ENCODE results near the gene ISLR2. TPM values are rescaled to one million over a fixed set of nuclear protein-coding genes. Genes with fewer than 3 reads are reported as not detected.

ISLR2 gene
- total RNA-seq, 1 experiment from 2014 or later: 0.05 TPM

DNA sequence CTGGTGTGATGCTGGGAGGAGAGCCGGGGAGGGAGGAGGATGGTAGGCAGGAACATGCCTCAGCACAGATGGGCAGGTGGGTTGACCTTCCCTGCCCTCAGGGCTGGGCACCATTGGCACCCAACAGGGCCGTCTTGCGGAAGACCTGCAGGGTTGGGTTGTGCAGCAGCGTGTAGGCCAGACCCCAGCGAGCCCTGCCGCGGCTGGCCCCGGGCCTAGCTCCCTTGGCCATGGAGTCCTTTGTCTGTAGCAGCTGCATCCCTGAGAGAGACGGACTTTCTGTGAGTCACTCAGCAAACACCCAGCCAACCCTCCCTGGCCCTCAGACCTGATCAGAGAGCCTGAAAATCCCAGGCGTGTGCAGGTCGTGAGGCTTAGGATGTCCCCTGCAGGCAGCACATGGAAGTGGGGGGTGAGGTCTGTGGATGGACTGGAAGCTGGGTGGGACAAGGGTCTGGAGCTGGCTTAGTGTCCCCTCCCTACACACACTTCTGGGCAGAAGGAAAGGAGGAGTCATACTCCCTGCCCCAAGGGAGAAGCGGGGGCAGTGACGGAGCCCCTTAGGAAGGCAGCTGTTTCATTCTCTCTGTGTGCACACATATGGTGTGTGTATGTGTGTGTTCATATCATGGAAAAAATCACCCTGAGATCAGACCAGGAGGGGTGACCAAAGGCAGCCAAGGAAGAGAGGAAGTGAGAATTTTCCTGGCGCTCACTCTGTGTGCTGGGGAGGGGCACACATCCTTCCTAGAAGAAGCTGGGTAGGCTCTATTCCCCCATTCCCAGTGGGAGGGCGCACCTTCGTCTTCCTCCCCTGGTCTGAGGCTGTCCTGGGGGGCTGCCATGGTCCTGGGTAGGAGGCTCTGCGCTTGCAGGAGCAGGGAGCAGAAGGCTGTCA, 49.8 kb downstream of the ISLR2 start:
- DNase-seq (ENCODE audit: low read depth, low spot score): no peak
- Histone ChIP-seq H3K4me2 (ENCODE audit: low read length) (peak overlapping the region; percentile 50), H3K27ac (ENCODE audit: low read depth, low read length) (peak overlapping the region; percentile 6; the same call in 1 of the 2 replicates), H2AFZ (ENCODE audit: low read depth, low read length, poor library complexity, severe bottlenecking) (no peak overlapping the region), H3K9me3 (ENCODE audit: control insufficient read depth in 1 of 2, insufficient read depth in 1 of 2, low read depth in 1 of 2, low read length in 2 of 2) (no peaks in the 10 kb centered on the region), H4K20me1 (ENCODE audit: insufficient read depth) (no peaks in the 10 kb centered on the region), H3K4me3 (replicated peaks in 1 of 2; ENCODE audit: low read depth in 1 of 2, low read length in 2 of 2) (no peak overlapping the region), H3K9ac (ENCODE audit: low read length) (no peak overlapping the region), H3K79me2 (ENCODE audit: insufficient read depth, low read length) (no peaks in the 10 kb centered on the region), H3K27me3 (ENCODE audit: insufficient read depth, low read length) (peaks cover 14% of the 10 kb centered on the region; the same call in 1 of the 2 replicates), H3K9me2 (ENCODE audit: insufficient read depth) (no peaks in the 10 kb centered on the region), H3K4me1 (ENCODE audit: control insufficient read depth in 1 of 2, insufficient read depth in 2 of 2, low read length in 2 of 2) (peaks cover 8 to 21% of the 10 kb centered on the region in 2 experiments; a peak in 3 of 4 replicates), H3K36me3 (ENCODE audit: control insufficient read depth in 1 of 2, insufficient read depth in 2 of 2, low read length in 2 of 2) (no peaks in the 10 kb centered on the region)
- CTCF ChIA-PET: interaction anchor here (0.7 kb wide), 1 partner anchor 127 kb away, joined by 3 read pairs; no protein-coding TSS in a partner anchor
- ATAC-seq: no peak
- TF ChIP-seq, protein P1, sequence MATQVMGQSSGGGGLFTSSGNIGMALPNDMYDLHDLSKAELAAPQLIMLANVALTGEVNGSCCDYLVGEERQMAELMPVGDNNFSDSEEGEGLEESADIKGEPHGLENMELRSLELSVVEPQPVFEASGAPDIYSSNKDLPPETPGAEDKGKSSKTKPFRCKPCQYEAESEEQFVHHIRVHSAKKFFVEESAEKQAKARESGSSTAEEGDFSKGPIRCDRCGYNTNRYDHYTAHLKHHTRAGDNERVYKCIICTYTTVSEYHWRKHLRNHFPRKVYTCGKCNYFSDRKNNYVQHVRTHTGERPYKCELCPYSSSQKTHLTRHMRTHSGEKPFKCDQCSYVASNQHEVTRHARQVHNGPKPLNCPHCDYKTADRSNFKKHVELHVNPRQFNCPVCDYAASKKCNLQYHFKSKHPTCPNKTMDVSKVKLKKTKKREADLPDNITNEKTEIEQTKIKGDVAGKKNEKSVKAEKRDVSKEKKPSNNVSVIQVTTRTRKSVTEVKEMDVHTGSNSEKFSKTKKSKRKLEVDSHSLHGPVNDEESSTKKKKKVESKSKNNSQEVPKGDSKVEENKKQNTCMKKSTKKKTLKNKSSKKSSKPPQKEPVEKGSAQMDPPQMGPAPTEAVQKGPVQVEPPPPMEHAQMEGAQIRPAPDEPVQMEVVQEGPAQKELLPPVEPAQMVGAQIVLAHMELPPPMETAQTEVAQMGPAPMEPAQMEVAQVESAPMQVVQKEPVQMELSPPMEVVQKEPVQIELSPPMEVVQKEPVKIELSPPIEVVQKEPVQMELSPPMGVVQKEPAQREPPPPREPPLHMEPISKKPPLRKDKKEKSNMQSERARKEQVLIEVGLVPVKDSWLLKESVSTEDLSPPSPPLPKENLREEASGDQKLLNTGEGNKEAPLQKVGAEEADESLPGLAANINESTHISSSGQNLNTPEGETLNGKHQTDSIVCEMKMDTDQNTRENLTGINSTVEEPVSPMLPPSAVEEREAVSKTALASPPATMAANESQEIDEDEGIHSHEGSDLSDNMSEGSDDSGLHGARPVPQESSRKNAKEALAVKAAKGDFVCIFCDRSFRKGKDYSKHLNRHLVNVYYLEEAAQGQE (IDR thresholded peaks at IDR 0.05; ENCODE audit: low read depth): no peak
- TF ChIP-seq TCF7L2 (IDR thresholded peaks at IDR 0.05; ENCODE audit: borderline replicate concordance, extremely low read depth, insufficient read depth, insufficient read length): no peak
- no peak for TF ChIP-seq SP1 (IDR thresholded peaks at IDR 0.05; ENCODE audit: low read depth)
- TF ChIP-seq ZFX (IDR thresholded peaks at IDR 0.05): no peak
- no peak for TF ChIP-seq YY1 (IDR thresholded peaks at IDR 0.05; ENCODE audit: extremely low read depth, insufficient replicate concordance, low read depth, low read length)
- no peak for TF ChIP-seq RAD21 (IDR thresholded peaks at IDR 0.05; ENCODE audit: low read depth)
- TF ChIP-seq EGR1 (IDR thresholded peaks at IDR 0.05; ENCODE audit: low read depth): no peak
- TF ChIP-seq ATF3 (IDR thresholded peaks at IDR 0.05): no peak
- no peak for TF ChIP-seq SIN3A (IDR thresholded peaks at IDR 0.05; ENCODE audit: low read depth)
- TF ChIP-seq EZH2 (IDR thresholded peaks at IDR 0.05): no peak
- TF ChIP-seq CEBPB (IDR thresholded peaks at IDR 0.05; ENCODE audit: low read depth): no peak
- no peak for TF ChIP-seq ELF1 (IDR thresholded peaks at IDR 0.05; ENCODE audit: borderline replicate concordance, low read depth)
- TF ChIP-seq CBX3 (IDR thresholded peaks at IDR 0.05; ENCODE audit: low read depth): no peak
- TF ChIP-seq CTCF (IDR thresholded peaks at IDR 0.05 in 2 of 3, conservative IDR thresholded peaks at IDR 0.05 in 1 of 3; ENCODE audit: borderline replicate concordance in 1 of 3, insufficient read depth in 1 of 3, low read depth in 2 of 3, low read length in 2 of 3): no peak
- RAD21 ChIA-PET (ENCODE audit: low non-redundant PET in 1 of 2, low total read pairs in 2 of 2, uncharacterized antibody in 2 of 2, unreplicated experiment in 2 of 2): no interaction called here
- POLR2A ChIA-PET: no interaction called here
- intact Hi-C loops (cut with micrococcal nuclease): no loop called here
- no TSS peak for BruUV-seq (replicated peaks)
